ENCODE measurements around the gene KRT86.
"Not testable (repeated sequence)": the region's sequence is repeated elsewhere in the genome, so short reads cannot be mapped to it uniquely, and the experiment has no call there.

The KRT86 gene

GRCh38 chr12:52251367-52252051 lies 22.9 kb upstream of the KRT86 start:
- Histone ChIP-seq H3K4me3 (ENCODE audit: low read depth, low read length) (no peak overlapping the region), H3K4me1 (no peaks in the 10 kb centered on the region), H3K27me3 (no peaks in the 10 kb centered on the region), H3K9me3 (no peaks in the 10 kb centered on the region), H3K36me3 (no peaks in the 10 kb centered on the region)
- no peak for DNase-seq
- no peak for TF ChIP-seq CTCF (IDR thresholded peaks at IDR 0.05; ENCODE audit: low read depth, low read length)

- not testable (repeated sequence) for H3K27me3 ChIP-seq; DNase-seq; H3K9me3 ChIP-seq; H3K4me1 ChIP-seq; H3K4me3 ChIP-seq (ENCODE audit: low read depth, low read length); H3K36me3 ChIP-seq
- peak; percentile 33 for TF ChIP-seq CTCF (IDR thresholded peaks at IDR 0.05; ENCODE audit: low read depth, low read length)
These were observed 22.2 kb upstream of the KRT86 start for GRCh38 chr12:52252175-52252615.

DNA sequence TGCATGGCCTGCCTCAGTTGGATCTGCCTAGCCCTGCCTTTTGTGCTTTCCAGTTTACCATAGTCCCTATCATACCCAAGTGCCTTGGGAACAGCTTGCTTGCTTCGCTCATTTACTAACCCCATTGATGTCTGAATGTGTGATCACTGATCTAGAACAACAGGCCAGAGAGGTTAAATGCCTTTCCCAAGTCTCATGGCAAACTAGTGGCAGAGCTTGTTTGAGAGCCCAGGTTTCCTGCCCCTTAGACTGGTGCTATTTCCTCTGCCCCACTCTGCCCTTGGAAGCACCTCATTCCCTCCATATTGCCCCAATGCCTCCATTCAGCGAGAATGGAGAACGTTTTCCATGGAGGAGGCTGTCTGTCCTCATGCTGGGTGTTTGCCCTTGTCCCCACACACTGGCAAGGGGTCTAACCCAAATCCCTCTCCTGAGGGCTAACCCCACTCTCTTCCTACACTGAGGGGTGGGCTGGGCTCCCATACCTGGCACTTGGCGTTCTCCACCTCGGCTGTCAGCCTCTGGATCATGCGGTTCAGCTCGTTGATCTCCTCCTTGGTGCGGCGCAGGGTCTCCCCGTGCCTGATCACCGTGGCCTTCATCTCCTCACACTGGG lies 21.6 kb upstream of the KRT86 start:
- H3K9me3 ChIP-seq: no peaks in the 10 kb centered on the region
- peaks cover 7% of the 10 kb centered on the region for H3K27me3 ChIP-seq
- no peak for TF ChIP-seq CTCF (IDR thresholded peaks at IDR 0.05; ENCODE audit: low read depth, low read length)
- no peak overlapping the region for H3K4me3 ChIP-seq (ENCODE audit: low read depth, low read length)
- no peak for DNase-seq
- no peaks in the 10 kb centered on the region for H3K4me1 ChIP-seq
- H3K36me3 ChIP-seq: no peaks in the 10 kb centered on the region

DNA sequence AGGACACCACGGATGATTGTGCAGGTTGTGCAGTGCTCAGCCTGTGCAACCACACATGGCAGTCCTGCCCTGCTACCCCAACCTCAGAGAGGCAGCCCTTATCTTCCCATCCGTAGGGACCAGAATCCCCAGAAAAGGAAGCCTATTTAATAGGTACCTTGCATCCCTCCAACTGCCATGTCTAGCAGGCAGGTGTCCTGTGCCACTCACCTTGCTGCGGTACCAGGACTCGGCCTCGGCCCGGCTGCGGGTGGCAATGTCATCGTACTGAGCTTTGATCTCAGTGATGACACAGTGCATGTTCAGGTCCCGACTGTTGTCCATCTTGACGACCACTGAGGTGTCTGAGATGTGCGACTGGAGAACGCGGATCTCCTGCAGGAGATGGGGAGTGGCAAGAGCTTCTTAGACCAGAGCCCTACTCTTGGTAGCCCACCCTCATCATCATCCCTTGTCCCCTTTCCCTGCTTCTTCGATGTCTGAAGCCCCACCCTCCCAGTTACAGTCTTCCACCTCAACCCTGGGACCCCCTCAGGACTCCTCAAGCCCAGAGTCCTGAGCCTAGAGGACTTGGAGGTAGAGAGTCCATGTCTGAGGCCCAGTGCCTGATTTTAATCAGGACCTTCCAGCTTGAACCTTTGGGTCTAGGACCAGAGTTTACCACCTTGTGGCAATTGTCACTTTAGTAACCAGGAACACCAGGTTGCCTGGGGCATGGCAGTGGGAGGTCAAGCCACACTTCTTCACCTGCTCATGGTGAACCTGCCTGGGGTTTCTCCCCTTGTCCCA lies 20.9 kb upstream of the KRT86 start:
- Histone ChIP-seq H3K36me3 (no peaks in the 10 kb centered on the region), H3K9me3 (no peaks in the 10 kb centered on the region), H3K4me1 (no peaks in the 10 kb centered on the region), H3K27me3 (peaks cover 14% of the 10 kb centered on the region), H3K4me3 (ENCODE audit: low read depth, low read length) (no peak overlapping the region)
- DNase-seq: no peak
- no peak for TF ChIP-seq CTCF (IDR thresholded peaks at IDR 0.05; ENCODE audit: low read depth, low read length)

- Histone ChIP-seq H3K27me3 (peaks cover 22% of the 10 kb centered on the region), H3K4me3 (ENCODE audit: low read depth, low read length) (no peak overlapping the region), H3K4me1 (no peaks in the 10 kb centered on the region), H3K36me3 (no peaks in the 10 kb centered on the region), H3K9me3 (no peaks in the 10 kb centered on the region)
- no peak for DNase-seq
- no peak for TF ChIP-seq CTCF (IDR thresholded peaks at IDR 0.05; ENCODE audit: low read depth, low read length)
These were observed 20.1 kb upstream of the KRT86 start for GRCh38 chr12:52254180-52254964.
